Retinal pigment epithelial cell (primary cell): ENCODE data around the gene ADAMTS12.
"Not testable (repeated sequence)": the region's sequence is repeated elsewhere in the genome, so short reads cannot be mapped to it uniquely, and the experiment has no call there.

Experiments
- DNase-seq: peaks from one replicate; pipeline ENCODE4 v3.0.0-alpha.2; 2010; ENCODE audit warnings: low read depth
- H3K4me3 ChIP-seq: 2 replicates; pipeline ENCODE4 v1.5.1; 2011; ENCODE audit warnings: mild to moderate bottlenecking, low read length, control low read depth, moderate library complexity
- CTCF ChIP-seq: conservative IDR thresholded peaks from 2 replicates; pipeline ENCODE4 v1.5.1; 2011; ENCODE audit warnings: low read depth, low read length, control low read depth, inconsistent platforms

The ADAMTS12 gene

GRCh38 chr5:33931136-33931535, 39.3 kb upstream of the ADAMTS12 start:
- DNase-seq, result no peak
- H3K4me3 ChIP-seq, result no peak overlapping the region
- TF ChIP-seq CTCF, result no peak

GRCh38 chr5:33929925-33930690, 38.3 kb upstream of the ADAMTS12 start:
- H3K4me3 ChIP-seq, result no peak overlapping the region
- TF ChIP-seq CTCF, result no peak
- no peak for DNase-seq

GRCh38 chr5:33928283-33928682, 36.5 kb upstream of the ADAMTS12 start:
- TF ChIP-seq CTCF, result no peak
- no peak for DNase-seq
- no peak overlapping the region for H3K4me3 ChIP-seq

GRCh38 chr5:33927685-33928084, 35.9 kb upstream of the ADAMTS12 start:
- H3K4me3 ChIP-seq, result no peak overlapping the region
- DNase-seq, result no peak
- TF ChIP-seq CTCF, result no peak

- no peak overlapping the region for H3K4me3 ChIP-seq
- no peak for DNase-seq
- no peak for TF ChIP-seq CTCF
Measured at GRCh38 chr5:33925278-33925677, 33.5 kb upstream of the ADAMTS12 start.

GRCh38 chr5:33921002-33921401, 29.2 kb upstream of the ADAMTS12 start:
- no peak overlapping the region for H3K4me3 ChIP-seq
- TF ChIP-seq CTCF, result no peak
- no peak for DNase-seq

GRCh38 chr5:33914844-33915243, 23.1 kb upstream of the ADAMTS12 start:
- not testable (repeated sequence) for DNase-seq, H3K4me3 ChIP-seq

- H3K4me3 ChIP-seq, DNase-seq: not testable (repeated sequence)
Measured at GRCh38 chr5:33906248-33906647, 14.5 kb upstream of the ADAMTS12 start.
